MCF 10A (cell line): ENCODE results near the gene STARD8. TPM values are rescaled to one million over a fixed set of nuclear protein-coding genes. Genes with fewer than 3 reads are reported as not detected.

Experiments
- BruUV-seq: library from RNA; stranded (reverse); fragments of 400-500 nt; replicated peaks from 2 replicates; lab custom pipeline; 2021; lab: Mats Ljungman, UMichigan
- CTCF ChIA-PET: fragments of 300-600 bp; sonication (Branson Sonifier 250); formaldehyde crosslinking; extraction: SDS; loops from one replicate; lab custom pipeline; 2021; ENCODE audit warnings: antibody characterized with exemption, inconsistent platforms; lab: Yijun Ruan, JAX
- POLR2A ChIA-PET: fragments of 300-600, 350-650 bp; sonication (Branson Sonifier 250); formaldehyde crosslinking; extraction: SDS; loops from one replicate; lab custom pipeline; 2020; ENCODE audit warnings: antibody characterized with exemption, inconsistent platforms; lab: Yijun Ruan, JAX
- DNase-seq: peaks from one replicate; pipeline ENCODE4 v3.0.0-alpha.2; 2018; ENCODE audit not compliant: unreplicated experiment
- H3K27ac Mint-ChIP-seq: one replicate; pipeline ENCODE4 v1.8.0; 2022; ENCODE audit warnings: mild to moderate bottlenecking, low read depth, mixed read lengths; ENCODE audit not compliant: unreplicated experiment
- H3K27me3 Mint-ChIP-seq: one replicate; pipeline ENCODE4 v1.8.0; 2022; ENCODE audit warnings: mixed read lengths; ENCODE audit not compliant: insufficient read depth, unreplicated experiment
- H3K36me3 Mint-ChIP-seq: one replicate; pipeline ENCODE4 v1.8.0; 2022; ENCODE audit warnings: mild to moderate bottlenecking, moderate library complexity, mixed read lengths; ENCODE audit not compliant: insufficient read depth, unreplicated experiment
- H3K4me1 Mint-ChIP-seq: one replicate; pipeline ENCODE4 v1.8.0; 2022; ENCODE audit warnings: mixed read lengths; ENCODE audit not compliant: insufficient read depth, unreplicated experiment
- H3K4me3 Mint-ChIP-seq: one replicate; pipeline ENCODE4 v1.8.0; 2022; ENCODE audit warnings: mild to moderate bottlenecking, moderate library complexity, mixed read lengths; ENCODE audit not compliant: unreplicated experiment
- H3K9me3 Mint-ChIP-seq: one replicate; pipeline ENCODE4 v1.8.0; 2022; ENCODE audit warnings: mixed read lengths; ENCODE audit not compliant: unreplicated experiment
- CTCF ChIP-seq: fragments of 200-600 bp; IDR thresholded peaks from one replicate; pipeline ENCODE4 v1.8.0; 2022; ENCODE audit warnings: antibody characterized with exemption, mild to moderate bottlenecking; ENCODE audit not compliant: unreplicated experiment
- intact Hi-C: fragments of 100-400 bp; cut with micrococcal nuclease; formaldehyde crosslinking; loops from 2 replicates; pipeline ENCODE4 v1.14.1; 2022
- total RNA-seq: library from RNA; stranded (reverse); gene quantifications from 2 replicates; pipeline ENCODE4 v1.2.3, GENCODE V29; 2022

The STARD8 gene
- total RNA-seq, 1 experiment from 2014 or later: 1.0 TPM

GRCh38 chrX:68676335-68676734, 28.9 kb downstream of the STARD8 start:
- Mint-ChIP-seq H3K4me1 (no peaks in the 10 kb centered on the region), H3K36me3 (no peaks in the 10 kb centered on the region), H3K27me3 (peaks cover 37% of the 10 kb centered on the region), H3K4me3 (no peak overlapping the region), H3K27ac (no peak overlapping the region), H3K9me3 (no peaks in the 10 kb centered on the region)
- intact Hi-C loops: no loop called here
- TF ChIP-seq CTCF: no peak
- no peak for DNase-seq
- ChIA-PET CTCF (interaction anchor here (0.7 kb wide), 1 partner anchor 44 kb away, joined by 3 read pairs; no protein-coding TSS in a partner anchor), POLR2A (no interaction called here)
- no TSS peak for BruUV-seq

GRCh38 chrX:68677998-68678397, 30.5 kb downstream of the STARD8 start:
- Mint-ChIP-seq H3K4me3 (no peak overlapping the region), H3K36me3 (no peaks in the 10 kb centered on the region), H3K27me3 (peaks cover 31% of the 10 kb centered on the region), H3K9me3 (no peaks in the 10 kb centered on the region), H3K27ac (no peak overlapping the region), H3K4me1 (no peaks in the 10 kb centered on the region)
- CTCF ChIA-PET: no interaction called here
- no peak for DNase-seq
- POLR2A ChIA-PET: no interaction called here
- intact Hi-C loops: no loop called here
- no TSS peak for BruUV-seq
- TF ChIP-seq CTCF: no peak

- ChIA-PET POLR2A (no interaction called here), CTCF (no interaction called here)
- Mint-ChIP-seq H3K27ac (no peak overlapping the region), H3K4me1 (no peaks in the 10 kb centered on the region), H3K9me3 (peaks cover 7% of the 10 kb centered on the region), H3K27me3 (peaks cover 40% of the 10 kb centered on the region), H3K4me3 (no peak overlapping the region), H3K36me3 (no peaks in the 10 kb centered on the region)
- DNase-seq: no peak
- intact Hi-C loops: no loop called here
- BruUV-seq: no TSS peak
- TF ChIP-seq CTCF: no peak
Observed at GRCh38 chrX:68681443-68681941, 34.0 kb downstream of the STARD8 start.

- H3K36me3 Mint-ChIP-seq: no peaks in the 10 kb centered on the region
- no peak for TF ChIP-seq CTCF
- peaks cover 50% of the 10 kb centered on the region for H3K27me3 Mint-ChIP-seq
- no peak overlapping the region for H3K27ac Mint-ChIP-seq
- no peaks in the 10 kb centered on the region for H3K4me1 Mint-ChIP-seq
- BruUV-seq: no TSS peak
- CTCF ChIA-PET: no interaction called here
- no peak for DNase-seq
- POLR2A ChIA-PET: no interaction called here
- peaks cover 16% of the 10 kb centered on the region for H3K9me3 Mint-ChIP-seq
- intact Hi-C loops: no loop called here
- H3K4me3 Mint-ChIP-seq: no peak overlapping the region
Observed at GRCh38 chrX:68682790-68683189, 35.3 kb downstream of the STARD8 start.
